HG03025 (cell line): ENCODE results near the gene DLX2.
"Not testable (repeated sequence)": the region's sequence is repeated elsewhere in the genome, so short reads cannot be mapped to it uniquely, and the experiment has no call there.

Experiments
- ATAC-seq: cut with Tn5 transposase; IDR thresholded peaks from one replicate; pipeline ENCODE4 v1.9.1; 2021; ENCODE audit warnings: mild to moderate bottlenecking, moderate library complexity; ENCODE audit not compliant: unreplicated experiment, low FRiP score

Gene DLX2

GRCh38 chr2:172084645-172085459 lies 17.8 kb downstream of the DLX2 start:
- ATAC-seq = peak; percentile 93

- no peak for ATAC-seq
Measured at GRCh38 chr2:172084395-172084644, 18.4 kb downstream of the DLX2 start.

- no peak for ATAC-seq
Measured at GRCh38 chr2:172083628-172084394, 18.9 kb downstream of the DLX2 start.

GRCh38 chr2:172082944-172083627 lies 19.6 kb downstream of the DLX2 start:
- no peak for ATAC-seq

- no peak for ATAC-seq
Measured at GRCh38 chr2:172082105-172082943, 20.4 kb downstream of the DLX2 start.

GRCh38 chr2:172081221-172082022 lies 21.3 kb downstream of the DLX2 start:
- no peak for ATAC-seq

GRCh38 chr2:172080641-172081220 lies 22.0 kb downstream of the DLX2 start:
- no peak for ATAC-seq

GRCh38 chr2:172079838-172080640 lies 22.7 kb downstream of the DLX2 start:
- no peak for ATAC-seq

- ATAC-seq = no peak
Measured at GRCh38 chr2:172079416-172079815, 23.3 kb downstream of the DLX2 start.

- no peak for ATAC-seq
Measured at GRCh38 chr2:172074254-172074653, 28.4 kb downstream of the DLX2 start.

GRCh38 chr2:172073518-172073917 lies 29.2 kb downstream of the DLX2 start:
- no peak for ATAC-seq

- no peak for ATAC-seq
Measured at GRCh38 chr2:172072706-172073105, 30.0 kb downstream of the DLX2 start.

- ATAC-seq = no peak
Measured at GRCh38 chr2:172072303-172072702, 30.4 kb downstream of the DLX2 start.

- ATAC-seq = no peak
Measured at GRCh38 chr2:172070936-172071335, 31.8 kb downstream of the DLX2 start.

GRCh38 chr2:172067905-172068304 lies 34.8 kb downstream of the DLX2 start:
- ATAC-seq = not testable (repeated sequence)

GRCh38 chr2:172066394-172066886 lies 36.3 kb downstream of the DLX2 start:
- ATAC-seq = no peak

GRCh38 chr2:172065111-172065510 lies 37.6 kb downstream of the DLX2 start:
- ATAC-seq = no peak

GRCh38 chr2:172063446-172063845 lies 39.3 kb downstream of the DLX2 start:
- ATAC-seq = no peak
